ENCODE measurements around the gene ANKRD34C.

The ANKRD34C gene

GRCh38 chr15:79282371-79283251, at the start of gene ANKRD34C:
Gene ANKRD34C, plus strand, starts transcription at chr15:79282722. Its CDS starts 10,563 bp downstream, at chr15:79293285.
- no peak for DNase-seq

DNA sequence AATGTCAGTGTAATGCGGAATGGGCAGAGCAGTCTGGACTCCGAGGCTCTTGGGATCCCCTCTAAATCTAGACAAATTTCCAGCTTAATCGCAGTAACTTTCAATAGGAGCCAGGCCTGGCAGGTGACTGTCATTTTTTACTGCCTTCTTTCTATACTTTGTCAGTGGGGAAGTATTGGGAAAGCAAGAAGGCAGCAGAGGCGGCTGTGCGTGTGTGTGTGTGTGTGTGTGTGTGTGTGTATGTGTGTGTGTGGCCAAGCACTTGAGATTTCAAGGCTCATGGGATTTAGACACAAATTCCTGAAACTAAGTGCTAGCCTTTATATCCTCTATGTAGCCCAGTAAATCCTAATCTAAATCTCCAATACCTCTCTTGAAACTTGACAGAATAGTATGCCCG, 49.3 kb upstream of the ANKRD34C start:
- DNase-seq = no peak

DNA sequence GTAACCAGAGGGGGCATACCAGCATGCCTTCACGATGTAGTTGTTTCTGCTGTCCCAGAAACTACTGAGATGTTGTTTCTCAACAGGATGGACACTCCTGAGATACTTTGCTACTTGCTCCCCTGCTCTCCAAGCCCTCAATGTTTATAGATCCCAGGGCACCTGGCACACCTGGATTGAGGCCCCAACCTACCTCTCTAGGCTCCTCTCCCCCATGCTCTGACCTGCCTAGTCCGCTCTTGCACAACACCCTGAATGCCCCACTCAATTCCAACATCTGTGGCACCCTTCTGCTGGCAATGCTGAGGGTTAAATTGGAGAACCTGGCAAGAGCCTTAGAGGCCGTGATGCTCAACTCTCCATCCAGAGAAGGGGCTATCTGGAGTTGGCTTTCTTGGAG, 42.5 kb upstream of the ANKRD34C start:
- DNase-seq = no peak

DNA sequence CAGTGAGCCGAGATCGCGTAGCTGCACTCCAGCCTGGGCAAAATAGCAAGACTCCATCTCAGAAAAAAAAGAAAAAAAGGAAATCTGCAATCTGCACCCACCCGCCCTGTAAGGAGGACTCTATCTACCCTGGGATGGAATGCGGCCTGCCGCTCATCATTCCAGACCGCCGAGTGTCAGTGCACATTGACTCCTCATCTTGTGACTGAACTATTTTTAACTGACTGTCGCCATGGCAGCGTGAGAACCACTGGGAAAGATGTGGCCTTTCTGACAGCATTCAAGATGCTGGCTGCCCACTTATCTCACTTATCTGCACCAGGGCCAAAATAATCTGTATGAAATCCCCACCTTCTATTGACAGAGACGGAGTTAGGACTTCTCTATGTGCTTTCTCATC, 38.8 kb upstream of the ANKRD34C start:
- DNase-seq = no peak

DNA sequence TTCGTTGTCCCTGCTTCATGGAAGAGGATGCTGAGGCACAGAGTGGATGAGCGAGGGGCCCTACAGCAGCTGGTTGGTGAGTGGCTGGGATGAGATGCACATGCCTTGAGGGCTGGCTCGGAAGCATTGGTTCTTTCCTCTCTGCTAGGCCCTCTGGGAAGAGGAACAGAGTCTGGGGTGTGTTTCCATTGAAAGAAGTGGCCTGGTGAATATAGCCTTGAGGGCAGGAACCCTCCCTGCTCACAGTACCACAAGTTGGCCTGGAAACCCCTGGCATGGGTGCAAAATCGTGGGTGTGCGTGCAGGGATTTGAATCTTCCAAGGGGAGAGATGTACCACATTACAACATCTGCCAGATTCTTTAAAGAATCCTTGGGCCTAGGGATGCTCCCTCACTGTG, 37.6 kb upstream of the ANKRD34C start:
- DNase-seq = no peak

DNA sequence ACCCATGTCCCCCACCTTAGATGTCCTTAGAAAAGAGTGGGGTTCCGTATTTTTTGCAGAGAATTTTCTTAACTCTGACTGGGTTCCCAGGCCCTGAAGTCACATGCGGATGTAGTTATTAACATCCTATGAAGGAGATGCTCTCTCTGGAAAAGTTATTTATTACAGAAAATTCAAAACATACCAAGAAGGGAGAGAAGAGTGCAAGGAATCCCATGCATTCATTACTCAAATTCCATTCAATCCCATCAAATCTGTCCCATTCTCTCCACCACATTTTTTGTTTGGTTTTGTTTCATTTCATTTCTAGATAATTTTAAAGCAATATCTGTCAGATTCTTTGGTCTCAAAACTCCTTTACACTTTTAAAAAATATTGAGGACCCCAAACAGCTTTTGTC, 34.3 kb upstream of the ANKRD34C start:
- no peak for DNase-seq

- peak; percentile 25 to 52 for DNase-seq
Observed at GRCh38 chr15:79257454-79257853, 25.1 kb upstream of the ANKRD34C start.

GRCh38 chr15:79261836-79262235, 20.7 kb upstream of the ANKRD34C start:
- DNase-seq = no peak

DNA sequence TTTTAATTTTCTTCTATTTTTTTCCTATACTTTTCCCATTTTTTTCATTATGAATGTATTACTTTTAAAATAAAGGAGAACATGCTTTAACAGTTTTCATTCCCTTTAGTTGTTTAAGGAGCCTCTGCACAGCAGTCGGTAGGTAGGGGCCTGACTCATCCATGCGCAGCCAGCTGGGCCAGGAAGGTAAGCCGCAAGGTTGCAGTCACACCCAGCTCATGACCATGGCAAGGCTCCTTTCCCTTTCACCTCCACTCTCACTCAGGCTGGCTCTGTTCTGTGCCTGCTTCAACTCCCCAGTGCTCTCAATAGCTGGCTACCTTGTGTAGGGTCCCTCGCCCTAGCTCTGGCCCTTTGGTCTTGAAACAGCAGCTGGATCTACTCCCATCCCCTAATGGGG, 17.4 kb upstream of the ANKRD34C start:
- no peak for DNase-seq

GRCh38 chr15:79265987-79266579, 16.4 kb upstream of the ANKRD34C start:
- no peak for DNase-seq

DNA sequence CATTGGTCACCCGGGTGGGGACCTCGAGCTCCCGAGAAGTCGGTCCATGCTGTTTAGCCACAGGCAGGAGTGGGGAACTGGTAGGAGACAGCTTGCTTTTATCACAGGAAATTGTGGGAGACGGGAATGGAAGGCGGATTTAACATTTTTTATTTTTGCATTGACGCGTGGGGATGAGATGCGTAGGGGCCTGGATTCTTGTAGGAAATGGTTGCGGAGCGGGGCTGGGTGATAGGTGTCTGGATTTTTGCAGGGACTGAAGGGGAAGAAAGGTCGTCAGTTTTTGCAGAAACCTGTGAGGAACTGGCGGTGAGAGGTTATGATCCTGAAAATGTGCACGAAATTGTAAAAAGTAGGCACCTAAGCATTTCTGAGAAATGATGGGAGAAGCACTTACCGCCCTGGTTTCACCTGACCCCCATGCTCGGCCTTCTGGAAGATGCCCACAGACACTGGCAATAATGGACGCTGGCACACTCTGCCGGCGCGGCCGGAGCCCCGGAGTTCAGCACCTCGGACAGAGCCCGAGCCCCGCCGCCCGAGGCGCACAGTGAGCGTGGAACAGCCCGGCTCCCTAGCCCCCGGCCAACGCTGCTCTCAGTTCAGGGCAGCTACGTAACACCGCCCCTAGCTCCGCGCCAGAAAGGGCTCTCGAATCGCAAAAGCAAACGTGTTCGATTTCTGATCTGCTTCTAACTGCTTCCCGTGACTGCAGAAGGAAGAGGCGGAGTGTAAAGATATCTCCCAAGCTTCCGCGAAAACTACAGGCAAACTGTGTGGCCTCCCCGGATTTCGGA, 928 bp downstream of the ANKRD34C start:
- no peak for DNase-seq

- no peak for DNase-seq
Observed at GRCh38 chr15:79290642-79291275, 8.2 kb downstream of the ANKRD34C start.

DNA sequence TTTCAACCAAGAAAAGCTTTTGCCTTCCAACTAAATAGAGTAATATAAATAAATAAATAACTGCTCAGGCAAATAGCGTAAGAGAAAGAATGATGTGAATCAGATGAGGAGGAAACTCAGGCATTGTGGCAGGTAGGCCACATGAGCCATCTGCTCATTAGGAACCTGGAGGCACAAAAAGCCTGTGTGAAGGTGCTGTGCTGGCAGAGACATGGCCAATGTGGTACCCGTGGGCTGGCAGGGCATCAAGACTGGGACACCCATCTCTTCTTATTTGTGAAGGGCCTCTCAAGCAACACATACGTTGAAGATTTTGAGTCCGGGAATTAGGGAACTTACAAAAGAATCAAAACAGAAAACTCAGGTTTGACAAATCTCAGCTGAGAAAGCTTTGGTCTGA, 9.5 kb downstream of the ANKRD34C start:
- no peak for DNase-seq

DNA sequence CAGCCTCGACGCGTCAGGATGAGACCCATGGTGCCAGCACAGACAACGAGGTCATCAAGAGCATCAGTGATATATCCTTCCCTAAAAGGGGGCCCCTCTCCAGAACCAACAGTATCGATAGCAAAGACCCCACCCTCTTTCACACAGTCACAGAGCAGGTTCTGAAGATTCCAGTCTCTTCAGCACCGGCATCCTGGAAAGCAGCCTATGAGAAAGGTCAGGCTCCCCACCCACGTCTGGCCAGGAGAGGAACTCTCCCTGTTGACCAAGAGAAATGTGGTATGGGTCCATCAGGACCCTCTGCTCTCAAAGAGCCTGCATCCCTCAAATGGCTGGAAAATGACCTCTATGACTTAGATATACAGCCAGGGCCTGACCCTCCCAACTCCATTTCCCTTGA, 11.6 kb downstream of the ANKRD34C start:
- DNase-seq = no peak

DNA sequence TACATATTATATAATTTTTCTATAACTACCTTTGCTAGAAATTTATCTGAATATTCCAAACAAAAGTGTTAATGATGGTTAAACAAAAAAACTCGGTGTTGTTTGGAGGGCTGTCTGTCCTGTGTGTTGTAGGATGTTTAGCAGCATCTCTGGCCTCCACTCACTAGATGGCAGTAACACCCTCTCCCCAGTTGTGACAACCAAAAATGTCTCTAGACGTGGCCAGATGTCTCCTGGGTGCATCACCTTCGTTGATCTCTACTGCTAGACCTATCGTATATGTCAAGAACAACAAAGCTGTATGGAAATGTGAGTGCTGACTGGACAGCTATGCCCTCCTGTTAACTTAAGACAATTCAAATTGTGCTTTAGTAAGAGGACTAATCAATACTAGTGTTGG, 14.1 kb downstream of the ANKRD34C start:
- no peak for DNase-seq

- DNase-seq = no peak
Observed at GRCh38 chr15:79299126-79299840, 16.8 kb downstream of the ANKRD34C start.

DNA sequence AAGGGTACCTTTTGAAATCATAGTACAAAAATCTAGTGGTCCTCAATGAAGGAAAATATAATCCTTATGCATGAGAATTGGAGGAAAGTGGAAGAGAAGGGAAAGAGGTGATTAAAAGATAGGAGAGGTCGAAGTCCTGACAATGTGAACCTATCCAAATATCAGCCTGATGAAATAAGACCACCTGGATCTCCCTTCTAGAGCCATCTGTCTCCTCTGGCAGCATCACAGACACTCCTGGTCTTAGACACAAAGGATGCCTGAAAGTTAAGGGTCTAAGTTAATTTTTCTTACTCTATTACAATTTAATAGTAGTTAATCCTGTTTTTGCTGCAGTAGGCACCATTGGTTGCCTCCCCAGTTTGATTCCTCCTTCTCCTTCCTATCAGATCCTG, 17.3 kb downstream of the ANKRD34C start:
- no peak for DNase-seq

DNA sequence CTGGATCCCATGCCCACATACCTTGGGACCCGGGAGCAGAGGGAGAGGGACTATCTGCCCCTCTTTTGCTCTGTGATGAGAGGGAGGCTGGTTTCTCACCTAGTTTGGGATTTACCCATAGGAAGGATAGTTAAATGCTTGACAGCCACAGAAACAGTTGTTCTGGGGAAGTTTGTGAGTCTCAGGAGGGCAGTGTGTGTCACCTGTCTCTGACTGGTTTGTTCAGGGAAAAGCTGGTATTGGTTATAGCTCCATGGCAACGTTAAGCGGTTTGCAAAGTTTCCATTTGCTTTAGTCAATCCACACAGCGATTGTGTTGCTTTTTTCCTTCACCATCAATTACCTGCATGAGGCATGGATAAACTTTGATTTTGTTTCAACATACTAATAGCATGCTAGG, 24.7 kb downstream of the ANKRD34C start:
- no peak for DNase-seq

DNA sequence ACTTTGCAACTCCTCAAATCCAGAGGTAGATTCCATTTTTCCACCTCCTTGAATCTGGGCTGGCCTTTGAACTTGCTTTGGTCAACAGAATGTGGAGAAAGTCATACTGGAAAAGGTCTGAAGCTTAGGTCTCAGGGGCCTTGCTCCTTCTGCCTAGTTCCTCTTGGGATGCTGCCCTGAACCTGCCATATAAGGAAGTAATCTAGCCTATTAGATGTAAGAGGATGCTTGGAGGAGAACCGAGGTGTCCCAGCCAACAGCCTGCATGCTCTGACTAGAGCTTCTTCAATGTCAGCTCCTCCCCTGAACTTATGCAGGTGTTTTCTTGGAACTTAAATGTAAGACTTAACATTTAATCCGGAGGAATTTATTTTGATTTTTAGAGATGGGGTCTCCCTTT, 26.4 kb downstream of the ANKRD34C start:
- no peak for DNase-seq

- DNase-seq = no peak
Observed at GRCh38 chr15:79310612-79310984, 28.1 kb downstream of the ANKRD34C start.

GRCh38 chr15:79310985-79311900, 28.7 kb downstream of the ANKRD34C start, which contains the start of gene TMED3:
Gene TMED3, plus strand, starts transcription at chr15:79311112. Its CDS starts 138 bp downstream, at chr15:79311250.
- peak; percentile 62 to 84 for DNase-seq
